Neural crest cell (in vitro differentiated cells): ENCODE results near the gene ELFN2. TPM values are rescaled to one million over a fixed set of nuclear protein-coding genes. Genes with fewer than 3 reads are reported as not detected.

ENCODE experiments used
- DNase-seq: peaks from one replicate; pipeline ENCODE4 v3.0.0; 2021; ENCODE audit warnings: low read depth, mixed read lengths, low spot score
- H3K27ac Mint-ChIP-seq: one replicate; pipeline ENCODE4 v1.8.0; 2021; ENCODE audit warnings: mild to moderate bottlenecking, mixed read lengths; ENCODE audit not compliant: unreplicated experiment
- H3K27me3 Mint-ChIP-seq: 2 replicates; pipeline ENCODE4 v1.8.0; 2021; ENCODE audit warnings: low read depth, mild to moderate bottlenecking, mixed read lengths
- H3K36me3 Mint-ChIP-seq: 2 replicates; pipeline ENCODE4 v1.8.0; 2021; ENCODE audit warnings: low read depth, mild to moderate bottlenecking, mixed read lengths
- H3K4me1 Mint-ChIP-seq: 2 replicates; pipeline ENCODE4 v1.8.0; 2021; ENCODE audit warnings: mixed read lengths
- H3K4me3 Mint-ChIP-seq: one replicate; pipeline ENCODE4 v1.8.0; 2021; ENCODE audit warnings: mild to moderate bottlenecking, mixed read lengths
- H3K9me3 Mint-ChIP-seq: 2 replicates; pipeline ENCODE4 v1.8.0; 2021; ENCODE audit warnings: mixed read lengths
- total RNA-seq: library from RNA; stranded (reverse); gene quantifications from 2 replicates; pipeline ENCODE4 v1.2.1, GENCODE V29; 2021
- TF ChIP-seq, protein P1 (sequence below): fragments of 200-600 bp; sonication (generic); conservative IDR thresholded peaks from 2 replicates; pipeline ENCODE4 v1.5.0; 2021; ENCODE audit warnings: antibody characterized with exemption, mild to moderate bottlenecking

ELFN2 gene
- total RNA-seq, 1 donor from 2014 or later = 0.09 TPM

DNA sequence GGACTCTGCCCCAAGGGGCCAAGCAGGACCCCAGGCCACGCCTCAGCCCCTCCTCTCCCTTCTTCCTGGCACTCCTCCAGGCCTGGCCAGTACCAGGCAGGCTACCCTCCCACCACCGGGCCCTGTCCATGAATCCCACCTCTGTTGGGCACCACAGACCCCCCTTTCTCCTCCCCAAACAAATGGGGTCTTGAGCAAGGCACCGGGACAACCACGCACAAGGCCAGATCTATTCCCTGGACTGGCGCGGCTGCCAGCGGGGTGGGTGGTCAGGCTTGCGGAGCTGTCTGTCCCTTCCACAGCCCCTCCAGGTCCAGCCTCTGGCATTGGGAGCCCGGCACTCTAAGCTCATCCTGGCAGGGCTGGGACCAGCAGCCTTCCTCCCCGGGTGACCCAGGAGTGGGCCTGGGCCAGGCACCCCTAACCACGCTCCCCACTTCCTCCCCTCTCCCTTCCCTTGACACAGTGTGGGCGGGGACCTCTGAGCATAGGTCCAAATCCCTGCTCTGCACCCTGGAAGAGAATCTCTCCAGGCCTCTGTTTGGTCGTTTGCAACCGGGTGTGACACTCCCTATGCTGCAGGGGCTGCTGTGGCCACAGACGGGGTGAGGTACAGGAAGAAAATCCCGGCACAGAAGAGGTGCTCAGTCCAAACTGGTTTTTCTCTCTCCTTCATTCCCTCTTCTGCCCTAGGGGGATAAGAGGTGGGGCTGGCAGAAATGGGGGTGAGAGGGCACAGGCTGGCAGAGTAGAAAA, 14.6 kb downstream of the ELFN2 start:
- no peaks in the 10 kb centered on the region for H3K36me3 Mint-ChIP-seq
- H3K27ac Mint-ChIP-seq = no peak overlapping the region
- no peak overlapping the region for H3K4me3 Mint-ChIP-seq
- no peak for DNase-seq
- peaks cover 20% of the 10 kb centered on the region for H3K27me3 Mint-ChIP-seq
- TF ChIP-seq, protein P1, sequence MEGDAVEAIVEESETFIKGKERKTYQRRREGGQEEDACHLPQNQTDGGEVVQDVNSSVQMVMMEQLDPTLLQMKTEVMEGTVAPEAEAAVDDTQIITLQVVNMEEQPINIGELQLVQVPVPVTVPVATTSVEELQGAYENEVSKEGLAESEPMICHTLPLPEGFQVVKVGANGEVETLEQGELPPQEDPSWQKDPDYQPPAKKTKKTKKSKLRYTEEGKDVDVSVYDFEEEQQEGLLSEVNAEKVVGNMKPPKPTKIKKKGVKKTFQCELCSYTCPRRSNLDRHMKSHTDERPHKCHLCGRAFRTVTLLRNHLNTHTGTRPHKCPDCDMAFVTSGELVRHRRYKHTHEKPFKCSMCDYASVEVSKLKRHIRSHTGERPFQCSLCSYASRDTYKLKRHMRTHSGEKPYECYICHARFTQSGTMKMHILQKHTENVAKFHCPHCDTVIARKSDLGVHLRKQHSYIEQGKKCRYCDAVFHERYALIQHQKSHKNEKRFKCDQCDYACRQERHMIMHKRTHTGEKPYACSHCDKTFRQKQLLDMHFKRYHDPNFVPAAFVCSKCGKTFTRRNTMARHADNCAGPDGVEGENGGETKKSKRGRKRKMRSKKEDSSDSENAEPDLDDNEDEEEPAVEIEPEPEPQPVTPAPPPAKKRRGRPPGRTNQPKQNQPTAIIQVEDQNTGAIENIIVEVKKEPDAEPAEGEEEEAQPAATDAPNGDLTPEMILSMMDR = no peak
- no peaks in the 10 kb centered on the region for H3K9me3 Mint-ChIP-seq
- H3K4me1 Mint-ChIP-seq = peaks cover 7% of the 10 kb centered on the region

DNA sequence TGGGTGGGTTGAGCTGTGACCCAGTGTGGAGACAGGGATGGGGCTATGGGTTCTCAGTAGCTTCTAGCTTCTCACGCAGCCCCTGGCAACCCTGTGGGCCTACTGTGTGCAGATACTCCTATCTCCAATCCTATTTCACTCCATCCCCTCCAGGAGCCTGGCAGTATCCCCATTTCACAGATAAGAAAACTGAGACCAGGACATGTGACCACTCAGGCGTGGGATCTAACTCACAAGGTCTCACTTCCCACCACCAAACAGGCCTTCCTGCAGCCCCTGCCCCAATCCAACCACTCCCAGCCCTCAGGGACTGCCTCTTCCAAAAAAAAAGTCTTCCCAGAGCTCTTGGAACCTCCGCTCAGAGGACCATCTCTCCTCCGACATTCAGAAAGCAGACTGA, 15.6 kb downstream of the ELFN2 start:
- Mint-ChIP-seq H3K9me3 (no peaks in the 10 kb centered on the region), H3K27me3 (peaks cover 14% of the 10 kb centered on the region), H3K27ac (no peak overlapping the region), H3K4me1 (peaks cover 1% of the 10 kb centered on the region), H3K36me3 (no peaks in the 10 kb centered on the region), H3K4me3 (no peak overlapping the region)
- TF ChIP-seq, protein P1 = no peak
- DNase-seq = no peak

DNA sequence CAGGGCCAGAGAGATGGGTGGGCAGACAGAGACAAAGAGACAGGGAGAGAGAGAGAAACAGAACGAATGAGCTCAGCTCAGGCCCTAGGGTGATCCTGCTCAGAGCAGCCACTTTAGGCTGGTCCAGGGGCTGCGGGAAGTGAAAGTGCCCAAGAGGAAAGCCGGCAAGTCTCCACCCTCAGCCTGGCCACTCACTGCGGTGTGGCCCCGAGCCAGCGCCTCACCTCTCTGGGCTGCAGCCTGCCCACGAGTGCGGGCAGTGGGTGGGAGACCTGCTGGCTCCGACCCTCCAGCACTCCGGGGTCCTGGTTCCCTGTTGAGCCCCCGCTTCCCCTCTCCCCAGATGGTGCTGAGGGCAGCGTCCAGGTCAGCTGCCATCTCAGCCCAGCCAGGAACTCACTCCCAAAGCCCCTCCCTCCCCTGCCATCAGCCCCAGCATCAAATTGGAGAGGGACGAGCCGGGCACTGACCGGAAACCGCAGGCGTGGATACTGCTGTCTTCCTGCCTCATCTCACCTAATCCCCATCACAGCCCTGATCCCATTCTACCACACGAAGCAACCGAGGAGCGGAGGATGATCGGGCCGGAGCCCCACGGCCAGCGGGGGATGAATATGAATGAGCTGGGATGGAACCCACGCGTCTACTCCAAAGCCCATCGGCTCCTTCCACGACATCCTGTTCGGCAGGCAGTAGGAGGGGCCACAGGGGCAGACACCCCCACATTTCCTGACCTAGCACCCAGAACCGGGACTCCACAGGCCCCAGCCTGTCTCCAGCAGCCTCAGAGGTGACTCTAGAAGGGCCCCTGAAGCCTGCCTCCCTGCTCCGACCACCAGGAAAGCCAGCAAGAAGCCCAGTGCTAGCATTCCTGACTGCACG, 16.9 kb downstream of the ELFN2 start:
- H3K4me3 Mint-ChIP-seq = no peak overlapping the region
- no peaks in the 10 kb centered on the region for H3K4me1 Mint-ChIP-seq
- TF ChIP-seq, protein P1 = no peak
- H3K9me3 Mint-ChIP-seq = no peaks in the 10 kb centered on the region
- no peak for DNase-seq
- peaks cover 6% of the 10 kb centered on the region for H3K27me3 Mint-ChIP-seq
- no peaks in the 10 kb centered on the region for H3K36me3 Mint-ChIP-seq
- H3K27ac Mint-ChIP-seq = no peak overlapping the region

DNA sequence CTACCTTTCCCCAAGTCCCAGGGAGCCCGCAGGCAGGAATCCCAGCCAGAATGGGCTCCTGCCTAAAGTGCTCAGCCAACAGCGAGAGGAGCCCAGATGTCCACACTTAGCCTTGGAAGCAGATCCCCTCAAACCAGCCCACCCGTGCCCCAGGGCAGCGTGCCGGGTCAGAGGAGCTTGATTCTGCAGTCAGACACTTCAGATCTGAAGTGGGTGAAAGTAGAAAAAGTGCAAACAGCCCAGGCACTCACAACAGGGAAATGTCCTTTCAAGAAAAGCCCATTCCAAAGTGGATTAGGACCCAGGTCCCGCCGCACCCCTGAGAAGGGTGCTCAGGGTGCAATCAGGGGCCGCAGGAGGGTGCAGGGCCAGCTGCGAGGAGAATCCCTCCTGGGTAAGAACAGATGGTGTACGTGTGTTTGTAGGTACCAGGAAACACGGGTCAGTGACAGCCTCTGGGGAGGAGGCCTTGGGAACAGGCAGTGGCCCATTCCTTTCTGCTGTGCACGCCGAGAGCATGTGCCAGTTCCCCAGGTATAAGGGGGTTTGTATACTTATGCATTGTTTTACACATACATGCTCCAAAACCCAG, 17.7 kb downstream of the ELFN2 start:
- H3K4me3 Mint-ChIP-seq = no peak overlapping the region
- peak overlapping the region; percentile 27 for H3K27ac Mint-ChIP-seq
- TF ChIP-seq, protein P1 = no peak
- no peak for DNase-seq
- peaks cover 5% of the 10 kb centered on the region for H3K27me3 Mint-ChIP-seq
- no peaks in the 10 kb centered on the region for H3K4me1 Mint-ChIP-seq
- no peaks in the 10 kb centered on the region for H3K36me3 Mint-ChIP-seq
- H3K9me3 Mint-ChIP-seq = no peaks in the 10 kb centered on the region

DNA sequence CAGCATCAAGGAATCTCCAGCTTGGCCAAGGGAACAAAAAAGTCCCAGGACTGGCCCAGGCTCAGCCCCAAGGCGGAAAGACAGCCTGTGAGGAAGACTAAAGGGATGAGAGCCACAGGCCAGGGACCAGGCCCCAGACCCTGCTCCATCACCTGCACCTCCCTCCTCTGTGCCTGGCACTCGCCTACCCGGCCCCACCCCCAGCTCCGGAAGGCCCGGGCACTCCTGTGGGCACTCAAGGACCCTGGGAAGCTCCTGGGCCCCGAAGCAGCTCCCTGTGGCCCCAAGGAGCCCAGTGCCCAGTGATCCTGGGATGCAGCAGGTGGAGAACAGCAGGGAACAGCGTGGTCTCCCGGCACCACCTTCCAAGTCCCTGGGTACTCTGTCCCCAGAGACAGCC, 18.2 kb downstream of the ELFN2 start:
- no peak for DNase-seq
- Mint-ChIP-seq H3K27ac (peak overlapping the region; percentile 27), H3K4me3 (no peak overlapping the region), H3K27me3 (peaks cover 2% of the 10 kb centered on the region), H3K36me3 (no peaks in the 10 kb centered on the region), H3K4me1 (no peaks in the 10 kb centered on the region), H3K9me3 (no peaks in the 10 kb centered on the region)
- TF ChIP-seq, protein P1 = no peak
